Endothelial cell of umbilical vein (primary cell): ENCODE results near the gene PID1. TPM values are rescaled to one million over a fixed set of nuclear protein-coding genes. Genes with fewer than 3 reads are reported as not detected.

ENCODE experiments used
- BruUV-seq: library from RNA; stranded (reverse); fragments of 400-500 nt; replicated peaks from 2 replicates; lab custom pipeline; 2021; lab: Mats Ljungman, UMichigan
- CTCF ChIA-PET: fragments of 300-600, 350-600 bp; sonication (Branson Sonifier 250); formaldehyde crosslinking; loops from one replicate; lab custom pipeline; 2021; ENCODE audit warnings: antibody characterized with exemption, inconsistent platforms; lab: Charles Lee
- POLR2A ChIA-PET: fragments of 300-600, 350-600 bp; sonication (Branson Sonifier 250); formaldehyde crosslinking; loops from one replicate; lab custom pipeline; 2021; ENCODE audit warnings: antibody characterized with exemption, inconsistent platforms; lab: Charles Lee
- DNase-seq: peaks from one replicate; pipeline ENCODE4 v3.0.0-alpha.2; 2011; ENCODE audit warnings: low read depth, low spot score
- FAIRE-seq: peaks from 2 replicates; lab custom pipeline; 2011; peaks lifted over from hg19 to GRCh38; lab: Jason Lieb, UNC
- H2AFZ ChIP-seq: 2 replicates; pipeline ENCODE4 v1.6.0; 2012; ENCODE audit warnings: low read depth, low read length, control low read depth, inconsistent platforms
- H3K27ac ChIP-seq: 2 replicates; pipeline ENCODE4 v1.5.1; 2011; ENCODE audit warnings: low read depth, mild to moderate bottlenecking, control low read depth, low read length, moderate library complexity; ENCODE audit not compliant: insufficient read depth
- H3K27me3 ChIP-seq, 2 experiments: 2 replicates each; pipeline versions ENCODE4 v1.6.0 to v1.6.1; 2011; ENCODE audit warnings: low read length in 2 of 2, mixed read lengths in 1 of 2; ENCODE audit not compliant: control insufficient read depth in 2 of 2, insufficient read depth in 2 of 2
- H3K36me3 ChIP-seq, 2 experiments: 2 replicates in 1 of 2; 3 replicates in 1 of 2; pipeline ENCODE4 v1.5.1; 2011; ENCODE audit warnings: low read length in 2 of 2, mild to moderate bottlenecking in 1 of 2, moderate library complexity in 1 of 2; ENCODE audit not compliant: control insufficient read depth in 2 of 2, insufficient read depth in 2 of 2; ENCODE audit errors: extremely low read depth in 1 of 2
- H3K4me1 ChIP-seq: 3 replicates; pipeline ENCODE4 v1.5.1; 2011; ENCODE audit warnings: mild to moderate bottlenecking, low read length; ENCODE audit not compliant: control insufficient read depth, insufficient read depth; ENCODE audit errors: extremely low read depth
- H3K4me2 ChIP-seq: 2 replicates; pipeline ENCODE4 v1.6.1; 2011; ENCODE audit warnings: low read length, control low read depth, mixed read lengths; ENCODE audit not compliant: insufficient read depth
- H3K4me3 ChIP-seq, 3 experiments: fragments of 200-600 bp in 1 of 3; sonication (generic), shearing (Covaris generic) in 1 of 3; replicated peaks in 1 of 3; 2 replicates each; pipeline ENCODE4 v1.5.1; 2011 to 2016; ENCODE audit warnings: control low read depth in 3 of 3, low read length in 3 of 3, mild to moderate bottlenecking in 2 of 3, inconsistent platforms in 1 of 3, low read depth in 1 of 3, moderate library complexity in 1 of 3; ENCODE audit not compliant: insufficient read depth in 1 of 3
- H3K79me2 ChIP-seq: 2 replicates; pipeline ENCODE4 v1.6.0; 2012; ENCODE audit warnings: low read length, inconsistent platforms; ENCODE audit not compliant: control insufficient read depth, insufficient read depth
- H3K9ac ChIP-seq: replicated peaks from 2 replicates; pipeline ENCODE3; 2011; ENCODE audit warnings: low read length, control low read depth; ENCODE audit not compliant: insufficient read depth; ENCODE audit errors: extremely low read depth
- H3K9me1 ChIP-seq: replicated peaks from 3 replicates; pipeline ENCODE4 v1.6.0; 2011; ENCODE audit warnings: mild to moderate bottlenecking, low read length; ENCODE audit not compliant: control insufficient read depth, insufficient read depth; ENCODE audit errors: extremely low read depth
- H3K9me3 ChIP-seq: replicated peaks from 2 replicates; pipeline ENCODE4 v1.5.1; 2012; ENCODE audit warnings: low read length, inconsistent platforms; ENCODE audit not compliant: control insufficient read depth, insufficient read depth
- H4K20me1 ChIP-seq: replicated peaks from 2 replicates; pipeline ENCODE3; 2011; ENCODE audit warnings: mild to moderate bottlenecking, low read length; ENCODE audit not compliant: control insufficient read depth, insufficient read depth; ENCODE audit errors: extremely low read depth
- EZH2 ChIP-seq: IDR thresholded peaks from 2 replicates; pipeline ENCODE4 v1.6.1; 2012; ENCODE audit warnings: borderline replicate concordance, low read depth, mild to moderate bottlenecking, moderate library complexity, low read length, inconsistent platforms; ENCODE audit not compliant: severe bottlenecking
- FOS ChIP-seq: IDR thresholded peaks from 2 replicates; pipeline ENCODE4 v1.6.1; 2011; ENCODE audit warnings: mild to moderate bottlenecking, low read length, moderate library complexity, borderline replicate concordance; ENCODE audit not compliant: insufficient read depth
- GATA2 ChIP-seq: IDR thresholded peaks from 2 replicates; pipeline ENCODE4 v1.7.0; 2011; ENCODE audit warnings: low read depth, mild to moderate bottlenecking, moderate library complexity, mixed read lengths, low read length; ENCODE audit not compliant: insufficient read length, insufficient read depth
- JUN ChIP-seq: IDR thresholded peaks from 2 replicates; pipeline ENCODE4 v1.6.1; 2011; ENCODE audit warnings: borderline replicate concordance, low read depth; ENCODE audit not compliant: insufficient read length, insufficient read depth
- MAX ChIP-seq: IDR thresholded peaks from 2 replicates; pipeline ENCODE4 v1.6.1; 2011; ENCODE audit not compliant: insufficient read depth, insufficient read length
- MYC ChIP-seq: IDR thresholded peaks from one replicate; pipeline ENCODE4 v1.6.1; 2011; ENCODE audit warnings: mild to moderate bottlenecking, low read depth, low read length
- POLR2A ChIP-seq: IDR thresholded peaks from 2 replicates; pipeline ENCODE4 v1.6.1; 2012; ENCODE audit warnings: low read depth, mild to moderate bottlenecking, control low read depth, low read length
- POLR2AphosphoS5 ChIP-seq: IDR thresholded peaks from 2 replicates; pipeline ENCODE4 v1.6.1; 2012; ENCODE audit warnings: low read depth, mild to moderate bottlenecking, control low read depth, low read length, moderate library complexity; ENCODE audit not compliant: insufficient read depth
- dilution Hi-C: fragments of 300-500 bp; cut with MboI; formaldehyde crosslinking; loops from one replicate; pipeline ENCODE4 v1.15.0; 2019; ENCODE audit warnings: low sequenced_read_pairs; ENCODE audit not compliant: extremely low pct_ligation_motif_present
- intact Hi-C: fragments of 100-400 bp; cut with micrococcal nuclease; formaldehyde crosslinking; loops from one replicate; pipeline ENCODE4 v1.10.0; 2022
- polyA plus RNA-seq, 4 experiments: library from polyadenylated mRNA; depleted of rRNA in 3 of 4; stranded (reverse) in 3 of 4; unstranded in 1 of 4; fragments of >200 nt; gene quantifications; 2 replicates each; pipeline versions ENCODE4 v1.2.1 to v1.2.3, GENCODE V29; 2011 to 2012; ENCODE audit warnings: missing spikeins in 1 of 4
- total RNA-seq: library from RNA; stranded (reverse); gene quantifications from 2 replicates; pipeline ENCODE4 v1.2.3, GENCODE V29; 2021
- TF ChIP-seq, protein P1 (sequence below), 2 donors: IDR thresholded peaks; 1 replicate in 1 of 2; 2 replicates in 1 of 2; pipeline ENCODE4 v1.5.1; 2011; ENCODE audit warnings: low read length in 2 of 2, mild to moderate bottlenecking in 2 of 2, moderate library complexity in 2 of 2, control low read depth in 1 of 2, inconsistent platforms in 1 of 2, low read depth in 1 of 2; ENCODE audit not compliant: insufficient read depth in 1 of 2; ENCODE audit errors: extremely low read depth in 1 of 2

Gene PID1
- total and polyA plus RNA-seq, 2 donors (not counting 3 experiments of a cell fraction or from before 2014, with no cell fraction given) = not detected

DNA sequence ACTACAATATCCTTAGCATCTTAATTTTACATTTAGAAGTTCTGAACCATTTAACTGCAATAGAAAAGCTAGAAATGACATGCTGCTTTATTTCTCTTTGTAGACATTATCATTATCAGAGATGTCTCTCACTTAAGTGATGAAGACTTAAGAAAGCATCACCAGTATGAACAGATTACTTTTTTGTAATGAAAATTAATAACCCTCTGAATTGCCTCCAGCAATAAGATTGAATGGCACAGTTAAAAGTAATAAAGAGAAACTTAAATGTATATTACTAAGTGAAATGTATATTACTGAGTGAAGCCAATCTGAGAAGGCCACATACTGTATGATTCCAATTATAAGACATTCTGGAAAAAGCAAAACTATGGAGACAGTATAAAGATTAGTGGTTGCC, 89.4 kb downstream of the PID1 start:
- Histone ChIP-seq H3K9me1 (no peaks in the 10 kb centered on the region), H3K36me3 (no peaks in the 10 kb centered on the region), H3K4me1 (no peaks in the 10 kb centered on the region), H4K20me1 (no peaks in the 10 kb centered on the region), H3K9me3 (peaks cover 3% of the 10 kb centered on the region), H3K9ac (no peak overlapping the region), H3K4me2 (no peak overlapping the region), H3K79me2 (no peaks in the 10 kb centered on the region), H2AFZ (no peak overlapping the region), H3K27me3 (no peaks in the 10 kb centered on the region), H3K4me3 (no peak overlapping the region), H3K27ac (no peak overlapping the region)
- dilution Hi-C loops (no loop called here), intact Hi-C loops (no loop called here)
- FAIRE-seq (no peak), DNase-seq (no peak)
- TF ChIP-seq GATA2 (no peak), MYC (no peak), POLR2AphosphoS5 (no peak), FOS (no peak), MAX (no peak), POLR2A (no peak), JUN (no peak), EZH2 (no peak)
- TF ChIP-seq, protein P1, sequence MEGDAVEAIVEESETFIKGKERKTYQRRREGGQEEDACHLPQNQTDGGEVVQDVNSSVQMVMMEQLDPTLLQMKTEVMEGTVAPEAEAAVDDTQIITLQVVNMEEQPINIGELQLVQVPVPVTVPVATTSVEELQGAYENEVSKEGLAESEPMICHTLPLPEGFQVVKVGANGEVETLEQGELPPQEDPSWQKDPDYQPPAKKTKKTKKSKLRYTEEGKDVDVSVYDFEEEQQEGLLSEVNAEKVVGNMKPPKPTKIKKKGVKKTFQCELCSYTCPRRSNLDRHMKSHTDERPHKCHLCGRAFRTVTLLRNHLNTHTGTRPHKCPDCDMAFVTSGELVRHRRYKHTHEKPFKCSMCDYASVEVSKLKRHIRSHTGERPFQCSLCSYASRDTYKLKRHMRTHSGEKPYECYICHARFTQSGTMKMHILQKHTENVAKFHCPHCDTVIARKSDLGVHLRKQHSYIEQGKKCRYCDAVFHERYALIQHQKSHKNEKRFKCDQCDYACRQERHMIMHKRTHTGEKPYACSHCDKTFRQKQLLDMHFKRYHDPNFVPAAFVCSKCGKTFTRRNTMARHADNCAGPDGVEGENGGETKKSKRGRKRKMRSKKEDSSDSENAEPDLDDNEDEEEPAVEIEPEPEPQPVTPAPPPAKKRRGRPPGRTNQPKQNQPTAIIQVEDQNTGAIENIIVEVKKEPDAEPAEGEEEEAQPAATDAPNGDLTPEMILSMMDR (IDR thresholded peaks at IDR 0.05; ENCODE audit: extremely low read depth in 1 of 2, insufficient read depth in 1 of 2, low read depth in 1 of 2, low read length in 2 of 2) = no peak
- ChIA-PET POLR2A (no interaction called here), CTCF (no interaction called here)
- no TSS peak for BruUV-seq
